Head of caudate nucleus (tissue), 42 donors: Measurements from ENCODE around the gene HELZ.
"Not testable (repeated sequence)": the region's sequence is repeated elsewhere in the genome, so short reads cannot be mapped to it uniquely, and the experiment has no call there.

Experiments
- DNase-seq, 42 donors: peaks; one replicate each; pipeline versions ENCODE4 v3.0.0 to v3.0.0-alpha.2; 2020 to 2021; ENCODE audit warnings: mixed read lengths in 7 of 42
- intact Hi-C: fragments of 100-400 bp; cut with DNase I; formaldehyde crosslinking; loops from one replicate; pipeline ENCODE4 v1.15.0; 2022

Gene HELZ

GRCh38 chr17:67105213-67105612 is 139.8 kb downstream of the HELZ start:
- DNase-seq = no peak
- intact Hi-C loops = no loop called here

- DNase-seq, intact Hi-C loops: not testable (repeated sequence)
These were observed 140.4 kb downstream of the HELZ start for GRCh38 chr17:67104641-67105040.

DNA sequence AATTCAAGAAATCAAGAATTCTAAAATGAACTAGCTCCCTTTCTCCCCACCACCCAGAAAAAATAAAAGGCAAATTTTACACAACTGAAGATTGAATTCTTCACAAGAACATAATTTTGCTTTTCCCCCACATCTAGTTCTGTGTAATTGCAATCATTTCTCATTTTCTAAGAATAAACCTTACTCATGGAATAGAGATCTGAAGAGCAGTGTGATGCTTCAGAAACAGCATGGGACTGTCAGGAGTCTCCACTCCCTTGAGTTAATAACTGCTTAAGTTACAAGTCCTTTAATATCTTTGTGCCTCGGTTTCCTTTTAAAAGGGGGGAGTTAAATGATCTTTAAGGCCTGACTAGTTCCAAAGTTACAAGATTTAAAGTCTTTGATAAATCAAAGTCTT is 147.0 kb downstream of the HELZ start:
- intact Hi-C loops = no loop called here
- DNase-seq = no peak

GRCh38 chr17:67096609-67097008 is 148.4 kb downstream of the HELZ start:
- no peak for DNase-seq

DNA sequence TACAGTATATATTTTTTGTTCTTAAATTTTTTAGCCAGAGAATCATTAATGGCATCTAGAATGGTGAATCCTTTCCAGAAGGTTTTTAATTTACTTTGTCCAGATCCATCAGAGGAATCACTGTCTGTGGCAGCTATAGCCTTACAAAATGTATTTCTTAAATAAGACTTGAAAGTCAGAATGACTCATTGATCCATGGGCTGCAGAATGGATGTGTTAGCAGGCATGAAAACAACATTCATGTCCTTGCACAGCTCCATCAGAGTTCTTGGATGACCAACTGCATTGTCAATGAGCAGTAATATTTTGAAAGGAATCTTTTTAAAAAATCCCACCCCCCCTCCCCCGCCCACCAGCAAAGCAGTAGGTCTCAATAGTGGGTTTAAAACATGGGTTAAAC is 149.2 kb downstream of the HELZ start:
- no peak for DNase-seq

More at GRCh38 chr17:67096609-67097008, 148.4 kb downstream of the HELZ start:
- intact Hi-C loops = no loop called here

GRCh38 chr17:67095291-67095690 is 149.7 kb downstream of the HELZ start:
- intact Hi-C loops, DNase-seq: not testable (repeated sequence)

More for the DNA sequence above, 149.2 kb downstream of the HELZ start:
- intact Hi-C loops = no loop called here

DNA sequence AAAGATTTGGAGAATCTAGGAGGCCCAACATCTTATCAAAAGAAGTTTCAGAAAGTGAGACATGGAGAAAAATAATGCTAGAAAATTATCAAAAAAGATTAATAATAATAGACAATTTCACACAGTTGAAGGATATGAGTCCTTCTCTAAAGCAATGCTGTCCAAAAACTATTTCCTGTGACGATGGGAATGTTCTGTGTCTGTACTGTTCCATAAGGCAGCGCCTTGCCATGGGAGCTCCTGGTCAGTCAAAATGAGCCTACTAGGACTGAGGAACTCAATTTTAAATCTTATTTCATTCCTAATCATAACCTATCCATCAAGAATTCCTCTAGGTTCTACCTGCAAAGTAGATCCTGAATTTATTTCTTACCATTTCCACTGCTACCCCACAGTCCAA is 151.6 kb downstream of the HELZ start:
- DNase-seq = no peak
- intact Hi-C loops = no loop called here

DNA sequence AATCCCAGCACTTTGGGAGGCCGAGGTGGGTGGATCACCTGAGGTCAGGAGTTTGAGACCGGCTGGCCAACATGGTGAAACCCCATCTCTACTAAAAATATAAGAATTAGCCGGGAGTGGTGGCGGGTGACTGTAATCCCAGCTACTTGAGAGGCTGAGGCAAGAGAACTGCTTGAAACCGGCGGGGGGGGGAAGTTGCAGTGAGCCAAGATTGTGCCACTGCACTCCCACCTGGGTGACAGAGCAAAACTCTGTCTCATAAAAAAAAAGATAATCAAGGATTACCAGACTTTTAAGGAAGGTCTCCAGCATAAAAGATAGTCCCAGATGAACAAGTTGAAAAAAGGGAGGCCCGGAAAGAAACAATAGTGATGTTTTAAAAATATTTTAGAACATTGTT is 152.3 kb downstream of the HELZ start:
- intact Hi-C loops = not testable (repeated sequence)
- DNase-seq = peak in 2 of 42 donors; percentile 8 to 18

DNA sequence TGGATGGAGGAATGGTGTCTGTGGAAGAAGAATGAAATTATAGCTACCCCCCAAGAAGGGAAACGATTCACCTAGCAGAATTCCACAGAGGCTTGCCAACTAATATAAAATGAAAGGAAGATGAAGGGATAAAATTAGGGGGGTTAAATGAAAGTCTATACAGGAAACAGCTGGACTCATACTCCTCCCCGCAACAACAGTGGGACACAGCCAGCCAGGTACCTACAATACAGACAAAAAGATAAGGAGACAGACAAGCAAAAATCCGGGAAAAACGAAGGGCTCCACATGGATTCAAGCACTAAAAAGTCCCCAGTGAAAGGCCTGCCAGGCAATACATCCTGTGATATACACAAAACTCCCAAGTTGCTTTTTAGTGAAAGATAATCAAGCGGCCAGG is 152.7 kb downstream of the HELZ start:
- intact Hi-C loops = no loop called here
- no peak for DNase-seq

DNA sequence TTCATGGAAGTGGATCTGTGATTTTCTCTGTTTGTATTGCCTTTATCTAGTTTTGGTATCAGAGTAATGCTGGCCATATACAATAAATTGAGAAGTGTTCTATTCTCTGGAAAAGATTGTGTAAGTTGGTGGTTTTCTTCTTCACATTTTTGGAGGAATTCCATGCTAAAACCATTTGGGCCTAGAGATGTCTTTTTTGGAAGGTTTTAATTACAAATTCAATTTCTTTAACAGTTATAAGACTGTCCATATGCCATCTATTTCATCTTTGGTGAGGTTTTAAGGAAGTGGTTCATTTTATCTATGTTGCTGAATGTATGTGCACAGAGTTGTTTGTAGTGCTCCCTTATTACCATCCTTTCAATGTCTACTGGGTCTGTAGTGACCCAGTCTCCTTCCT is 154.7 kb downstream of the HELZ start:
- intact Hi-C loops = no loop called here
- no peak for DNase-seq

GRCh38 chr17:67088639-67089038 is 156.4 kb downstream of the HELZ start:
- intact Hi-C loops = no loop called here
- no peak for DNase-seq

DNA sequence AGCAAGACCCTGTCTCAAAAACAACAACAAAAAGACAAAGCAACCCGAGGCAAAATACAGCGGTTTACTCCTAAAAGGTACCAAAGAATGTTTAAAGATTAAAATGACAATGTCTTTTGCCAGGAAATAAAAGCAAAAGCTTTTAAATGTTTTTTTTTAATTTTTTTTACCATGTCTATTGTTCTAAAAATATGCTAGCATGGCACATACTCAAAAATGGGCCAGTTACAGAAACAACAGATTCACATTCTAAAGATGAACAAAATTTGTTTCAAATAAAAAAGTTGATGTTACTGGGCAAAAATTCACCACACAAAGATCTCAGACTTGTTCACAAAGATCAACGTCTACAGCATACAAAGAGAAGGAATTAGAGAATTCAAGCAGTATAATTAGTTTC is 159.6 kb downstream of the HELZ start:
- intact Hi-C loops = no loop called here
- DNase-seq = no peak

DNA sequence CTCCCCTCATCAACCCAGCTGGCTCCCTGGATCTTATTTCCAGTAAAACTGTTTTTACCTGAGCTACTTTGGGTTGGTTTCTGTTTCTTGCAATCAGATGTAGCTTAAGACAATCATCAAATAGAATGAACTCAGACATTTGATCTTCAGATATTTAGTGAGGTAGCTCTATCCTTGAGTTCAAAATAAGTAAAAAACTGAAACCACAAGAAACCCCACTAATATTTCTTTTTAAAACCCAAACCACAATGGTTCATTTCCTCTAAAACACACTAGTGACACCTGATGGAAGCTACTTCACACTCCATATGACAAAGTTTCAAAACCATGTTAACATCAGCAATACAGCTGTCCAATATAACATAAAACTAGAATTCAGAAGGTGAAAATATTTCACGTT is 162.9 kb downstream of the HELZ start:
- no peak for DNase-seq
- intact Hi-C loops = no loop called here

DNA sequence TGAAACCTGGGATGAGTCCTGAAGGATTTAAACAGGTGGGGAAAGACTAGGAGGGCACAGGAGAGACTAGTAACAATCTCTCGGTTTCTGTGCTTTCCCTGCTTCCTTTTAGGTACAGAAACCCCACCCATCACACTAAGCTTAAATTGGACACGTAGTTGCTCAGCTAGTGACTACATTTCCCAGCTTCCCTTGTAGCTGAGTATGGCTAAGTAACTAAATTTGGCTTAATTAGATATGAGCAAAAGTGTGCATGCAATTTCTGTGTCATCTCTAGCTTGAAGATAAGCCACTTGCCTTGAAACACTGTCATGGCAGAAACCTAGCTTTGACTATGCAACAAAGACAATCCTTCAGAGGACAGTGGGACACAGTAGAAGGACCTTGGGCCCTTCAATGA is 164.2 kb downstream of the HELZ start:
- intact Hi-C loops = no loop called here
- DNase-seq = no peak

GRCh38 chr17:67079491-67079890 is 165.5 kb downstream of the HELZ start:
- intact Hi-C loops = no loop called here
- no peak for DNase-seq

DNA sequence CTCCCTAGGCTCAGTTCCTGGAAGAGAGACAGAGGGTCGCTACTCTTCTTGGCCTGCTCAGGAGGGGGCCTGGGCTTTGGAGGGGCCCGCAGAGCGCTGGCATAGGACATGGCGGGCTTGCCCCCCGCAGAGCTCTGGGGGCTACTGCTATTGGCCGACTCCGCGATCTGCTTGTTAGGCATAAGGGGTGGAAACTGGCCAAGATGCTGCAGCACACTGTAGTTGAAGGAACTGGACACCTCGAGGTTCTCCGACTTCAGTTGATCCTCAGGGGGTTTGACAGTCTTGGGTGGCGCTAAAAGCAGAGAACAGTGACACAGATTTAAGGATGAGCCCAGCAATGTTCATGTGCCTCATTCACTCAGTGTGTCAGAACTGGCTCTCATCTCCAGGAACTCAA is 166.7 kb downstream of the HELZ start:
- DNase-seq = no peak
- intact Hi-C loops = no loop called here

DNA sequence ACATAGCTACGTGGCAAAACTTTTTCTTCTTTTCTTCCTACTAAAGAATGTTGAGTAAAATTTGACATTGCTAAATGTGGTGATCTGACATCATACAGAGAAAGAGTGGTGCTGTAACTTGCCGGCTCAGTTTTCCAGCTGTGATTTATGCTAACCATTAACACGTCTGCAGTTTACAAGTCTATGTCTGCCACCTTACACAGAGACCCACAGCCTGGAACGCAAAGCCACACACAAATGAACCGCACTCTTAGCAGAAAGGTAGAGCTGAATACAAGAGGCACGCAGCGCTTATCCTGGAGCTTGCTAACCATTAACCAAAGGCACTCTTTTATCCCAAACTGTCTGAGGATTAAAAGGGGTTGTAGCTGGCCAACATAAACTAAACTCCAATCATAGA is 168.7 kb downstream of the HELZ start:
- intact Hi-C loops = no loop called here
- DNase-seq = no peak

- intact Hi-C loops = no loop called here
These were observed 170.2 kb downstream of the HELZ start for GRCh38 chr17:67074781-67075180.

DNA sequence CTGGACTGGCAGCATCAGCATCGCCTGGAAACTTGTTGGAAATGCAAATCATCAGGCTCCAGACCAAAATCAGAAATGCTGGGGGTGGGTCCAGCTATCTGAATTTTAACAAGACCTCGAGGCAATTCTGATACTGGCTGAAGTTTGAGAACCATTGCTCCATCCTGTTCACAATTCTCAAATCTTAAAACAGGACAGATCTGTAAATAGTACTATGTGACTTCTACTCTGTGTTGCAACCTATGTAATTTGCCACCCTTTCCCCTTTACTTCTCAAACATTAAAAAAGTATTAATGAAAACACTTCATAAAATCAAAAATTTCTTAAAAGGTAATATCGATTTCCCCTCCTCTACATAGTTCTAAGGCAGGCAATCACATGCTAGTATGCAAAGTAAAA is 172.1 kb downstream of the HELZ start:
- no peak for DNase-seq
- intact Hi-C loops = no loop called here

More at GRCh38 chr17:67074781-67075180, 170.2 kb downstream of the HELZ start:
- no peak for DNase-seq

DNA sequence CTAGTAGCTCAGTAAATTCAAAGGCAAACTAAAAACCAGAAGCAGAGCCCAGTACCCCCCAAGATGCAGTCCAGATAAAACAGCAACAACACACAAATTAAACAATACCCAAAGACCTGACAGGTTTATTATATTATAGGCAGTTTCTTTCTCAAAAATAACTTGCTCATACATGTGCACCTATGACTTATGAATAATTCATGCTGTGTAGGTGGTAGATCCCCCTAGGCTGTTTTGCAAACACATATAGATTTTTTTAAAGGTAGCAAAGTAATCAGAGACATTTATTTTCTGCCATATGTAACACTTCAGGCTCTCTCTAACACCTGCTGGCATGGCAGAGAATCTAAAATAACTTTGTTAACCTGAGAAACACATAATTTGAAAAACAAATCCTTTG is 173.4 kb downstream of the HELZ start:
- intact Hi-C loops = no loop called here
- no peak for DNase-seq

- intact Hi-C loops = no loop called here
- no peak for DNase-seq
These were observed 175.3 kb downstream of the HELZ start for GRCh38 chr17:67069603-67070136.

DNA sequence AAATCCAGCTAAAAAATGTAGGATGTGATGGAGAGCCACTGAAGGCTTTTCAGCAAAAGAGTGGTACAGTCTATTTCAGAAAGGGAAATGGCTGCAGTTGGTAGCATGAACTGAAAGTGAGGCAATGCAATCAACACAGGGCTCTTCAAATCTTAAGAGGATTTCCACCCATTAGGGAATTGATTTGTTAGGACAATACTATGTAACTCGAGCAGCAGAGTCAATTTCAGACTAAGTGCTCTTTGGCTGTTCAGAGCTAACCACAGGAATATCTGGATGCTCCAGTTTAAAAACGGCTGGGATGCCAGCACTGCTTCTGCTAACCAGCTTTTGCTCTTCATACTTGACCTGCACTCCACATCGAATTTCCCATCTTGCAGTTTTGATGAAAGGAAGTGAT is 176.0 kb downstream of the HELZ start:
- peak in 1 of 42 donors; percentile 29 for DNase-seq
- intact Hi-C loops = no loop called here
